HT-29 (cell line): ENCODE measurements around the gene BCAR3. TPM values are rescaled to one million over a fixed set of nuclear protein-coding genes. Genes with fewer than 3 reads are reported as not detected.
"Not testable (repeated sequence)": the region's sequence is repeated elsewhere in the genome, so short reads cannot be mapped to it uniquely, and the experiment has no call there.

Source experiments
- DNase-seq: peaks from one replicate; pipeline ENCODE4 v3.0.0-alpha.2; 2015; ENCODE audit warnings: low spot score
- total RNA-seq: library from RNA; depleted of rRNA; stranded (reverse); fragments of >200 nt; shearing (Covaris generic); gene quantifications from 2 replicates; pipeline ENCODE4 v1.2.3, GENCODE V29; 2014

The BCAR3 gene
- total RNA-seq, 1 experiment from 2014 or later = 49.4 TPM

- no peak for DNase-seq
Observed at GRCh38 chr1:93669369-93669768, 12.3 kb downstream of the BCAR3 start.

GRCh38 chr1:93668951-93669350 is 12.7 kb downstream of the BCAR3 start:
- DNase-seq = no peak

GRCh38 chr1:93668121-93668520 is 13.5 kb downstream of the BCAR3 start:
- no peak for DNase-seq

GRCh38 chr1:93667642-93668041 is 14.0 kb downstream of the BCAR3 start:
- DNase-seq = no peak

GRCh38 chr1:93666613-93667384 is 14.8 kb downstream of the BCAR3 start:
- DNase-seq = no peak

- DNase-seq = no peak
Observed at GRCh38 chr1:93665015-93665414, 16.6 kb downstream of the BCAR3 start.

GRCh38 chr1:93663208-93663614 is 18.4 kb downstream of the BCAR3 start:
- DNase-seq = no peak

- DNase-seq = no peak
Observed at GRCh38 chr1:93662481-93663207, 19.0 kb downstream of the BCAR3 start.

GRCh38 chr1:93661829-93662474 is 19.7 kb downstream of the BCAR3 start:
- peak; percentile 45 for DNase-seq

- not testable (repeated sequence) for DNase-seq
Observed at GRCh38 chr1:93661341-93661740, 20.3 kb downstream of the BCAR3 start.

GRCh38 chr1:93659822-93660503 is 21.7 kb downstream of the BCAR3 start:
- DNase-seq = no peak

GRCh38 chr1:93658188-93658587 is 23.4 kb downstream of the BCAR3 start:
- DNase-seq = no peak

GRCh38 chr1:93656491-93656890 is 25.1 kb downstream of the BCAR3 start:
- no peak for DNase-seq

GRCh38 chr1:93653656-93654055 is 28.0 kb downstream of the BCAR3 start:
- DNase-seq = no peak

GRCh38 chr1:93652323-93652949 is 29.2 kb downstream of the BCAR3 start:
- DNase-seq = no peak

- no peak for DNase-seq
Observed at GRCh38 chr1:93651695-93652094, 29.9 kb downstream of the BCAR3 start.

- not testable (repeated sequence) for DNase-seq
Observed at GRCh38 chr1:93650159-93650558, 31.5 kb downstream of the BCAR3 start.

- no peak for DNase-seq
Observed at GRCh38 chr1:93649231-93649630, 32.4 kb downstream of the BCAR3 start.

- DNase-seq = no peak
Observed at GRCh38 chr1:93648656-93649055, 33.0 kb downstream of the BCAR3 start.

- no peak for DNase-seq
Observed at GRCh38 chr1:93641527-93641926, 40.1 kb downstream of the BCAR3 start.

- no peak for DNase-seq
Observed at GRCh38 chr1:93640656-93641440, 40.8 kb downstream of the BCAR3 start.
